Stimulated activated CD8-positive, alpha-beta memory T cell treated with anti-CD3 and anti-CD28 coated beads, Interleukin-15, amount 100 ng/mL, for 4 hours (primary cell): ENCODE data around the gene ATP5PD.
"Not testable (repeated sequence)": the region's sequence is repeated elsewhere in the genome, so short reads cannot be mapped to it uniquely, and the experiment has no call there.

Experiments used
- DNase-seq, 2 donors: peaks; one replicate each; pipeline ENCODE4 v3.0.0-alpha.2; 2020; ENCODE audit warnings: low read depth in 2 of 2

ATP5PD gene

GRCh38 chr17:75077496-75078283 is 30.9 kb upstream of the ATP5PD start:
- peak in 1 of 2 donors; percentile 11 for DNase-seq

DNA sequence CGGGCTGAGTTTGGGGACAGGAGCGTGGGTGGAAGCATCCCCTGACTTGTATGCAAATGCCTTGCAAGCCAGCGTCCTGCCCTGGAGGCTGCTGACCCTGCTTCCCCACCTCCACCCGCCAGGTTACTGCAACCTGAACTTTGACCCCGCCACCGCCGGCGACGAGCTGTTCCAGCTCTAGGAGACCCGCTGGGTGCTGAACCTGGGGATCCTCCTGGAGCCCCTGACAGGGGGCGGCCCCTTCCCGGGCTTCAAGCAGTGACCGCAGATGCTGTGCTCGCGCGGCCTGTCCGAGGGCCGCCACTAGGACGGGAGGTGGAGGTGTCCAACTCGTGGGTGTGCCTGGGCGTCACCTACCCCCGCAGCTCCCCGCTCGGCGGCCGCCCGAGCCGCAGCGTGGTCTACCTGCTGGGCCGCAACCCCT is 30.3 kb upstream of the ATP5PD start:
- no peak for DNase-seq

- no peak for DNase-seq
Observed at GRCh38 chr17:75075597-75076336, 29.0 kb upstream of the ATP5PD start.

- no peak for DNase-seq
Observed at GRCh38 chr17:75074532-75074931, 27.8 kb upstream of the ATP5PD start.

DNA sequence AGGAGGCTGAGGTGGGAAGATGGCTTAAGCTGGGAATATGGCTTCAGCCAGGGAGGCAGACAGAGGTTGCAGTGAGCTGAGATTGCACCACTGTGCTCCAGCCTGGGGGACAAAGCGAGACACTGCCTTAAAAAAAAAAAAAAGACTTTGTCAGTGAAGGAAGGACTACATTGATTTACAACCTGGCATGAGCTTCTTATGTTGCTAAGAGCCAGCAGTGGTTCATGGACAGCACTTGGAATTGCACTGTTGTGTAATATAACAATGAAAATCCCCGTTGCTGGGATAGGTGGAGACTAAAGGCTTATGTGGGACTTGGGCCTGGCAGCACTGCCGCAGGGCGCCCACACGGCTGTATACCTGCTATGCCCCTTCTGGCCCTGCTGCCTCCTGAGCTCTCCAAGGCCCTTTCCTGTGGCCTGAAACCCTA is 26.9 kb upstream of the ATP5PD start:
- no peak for DNase-seq

- DNase-seq, result not testable (repeated sequence)
Observed at GRCh38 chr17:75072909-75073308, 26.1 kb upstream of the ATP5PD start.

GRCh38 chr17:75071478-75072271 is 24.9 kb upstream of the ATP5PD start:
- not testable (repeated sequence) for DNase-seq

DNA sequence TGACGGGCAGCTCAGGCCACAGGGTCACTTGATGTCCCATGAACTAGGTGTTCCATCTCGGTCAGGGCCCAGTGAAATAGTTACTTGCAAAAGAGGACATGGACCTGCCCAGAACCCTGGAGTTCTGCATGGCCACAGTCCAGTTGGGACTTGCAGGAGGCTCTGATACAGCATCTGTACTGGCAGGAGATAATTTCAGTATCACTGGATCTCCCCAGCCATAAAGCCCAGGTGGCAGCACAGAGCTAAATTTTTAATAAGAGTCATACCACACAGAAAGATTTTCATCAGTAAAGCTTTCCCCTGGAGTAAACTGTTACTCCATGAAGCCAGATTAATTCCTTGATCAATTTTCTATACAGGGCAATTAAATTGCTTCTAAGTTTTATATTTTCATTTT is 23.0 kb upstream of the ATP5PD start:
- DNase-seq, result no peak

DNA sequence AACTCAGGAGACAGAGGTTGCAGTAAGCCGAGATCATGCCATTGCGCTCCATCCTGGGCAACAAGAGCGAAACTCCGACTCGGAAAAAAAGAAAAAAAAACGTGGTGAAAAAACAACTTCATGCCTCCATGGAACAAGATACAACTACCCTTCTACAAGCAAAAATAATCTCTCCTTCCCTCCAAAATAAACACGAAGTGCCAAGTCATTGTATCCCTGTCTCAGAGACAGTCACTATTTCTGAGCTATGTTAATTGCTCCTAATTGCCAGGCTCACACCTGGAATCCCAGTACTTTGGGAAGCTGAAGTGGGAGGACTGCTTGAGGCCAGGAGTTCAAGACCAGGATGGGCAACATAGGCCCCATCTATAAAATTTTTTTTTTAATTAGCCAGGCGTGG is 22.0 kb upstream of the ATP5PD start:
- DNase-seq, result no peak

DNA sequence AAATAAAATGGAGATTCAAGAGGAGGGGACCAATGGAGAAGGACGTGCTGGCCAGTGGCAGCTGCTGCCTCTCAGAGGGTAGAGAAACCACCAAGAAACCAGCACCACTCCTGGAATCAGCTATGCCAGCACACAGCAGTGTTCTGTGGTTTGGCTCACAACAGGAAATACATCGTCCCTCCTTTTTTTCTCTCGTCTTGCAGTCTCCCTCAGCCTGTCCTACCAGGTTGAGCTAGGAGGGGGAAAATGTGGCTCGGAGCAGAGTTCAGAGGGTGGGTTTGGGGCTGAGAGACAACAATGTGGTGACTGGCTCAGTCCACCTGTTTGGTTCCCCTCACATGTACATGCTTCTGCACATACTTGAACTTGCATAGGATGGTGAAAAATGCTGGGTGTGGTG is 21.1 kb upstream of the ATP5PD start:
- DNase-seq, result no peak

GRCh38 chr17:75065562-75066151 is 18.9 kb upstream of the ATP5PD start:
- DNase-seq, result no peak

DNA sequence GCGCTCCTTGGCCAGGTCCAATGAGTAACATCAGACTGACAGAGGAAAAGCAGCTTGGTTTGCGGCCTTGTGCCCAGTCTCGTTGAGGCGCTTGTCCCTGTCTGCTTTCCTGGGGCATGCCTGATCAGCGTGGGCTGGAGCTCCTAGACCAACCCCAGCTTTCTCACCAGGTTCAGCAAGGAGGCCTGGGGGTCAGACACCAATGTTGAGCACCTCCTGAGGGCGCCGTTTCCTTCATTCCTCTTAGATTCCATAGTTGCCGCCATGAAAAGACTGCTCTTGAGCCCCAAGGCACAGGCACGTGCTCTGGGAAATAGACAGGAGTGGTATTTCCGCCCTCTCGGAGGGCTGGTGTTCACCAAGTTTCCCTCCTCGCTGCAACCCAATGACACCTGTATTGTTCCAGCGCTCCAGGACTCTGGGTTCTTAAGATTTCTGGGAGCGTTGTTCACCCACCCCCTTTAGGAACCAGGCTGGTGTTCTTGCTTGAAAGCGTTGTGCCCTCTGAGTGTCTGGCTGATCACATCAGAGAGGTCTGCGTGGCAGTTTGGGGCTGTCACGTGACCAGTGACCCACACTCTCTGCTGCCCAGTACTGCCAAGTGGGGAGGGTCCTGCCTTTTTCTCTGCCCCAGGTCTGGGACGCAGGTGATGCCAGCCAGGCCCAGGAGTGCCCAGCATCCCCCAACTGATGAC is 18.2 kb upstream of the ATP5PD start:
- DNase-seq, result no peak

DNA sequence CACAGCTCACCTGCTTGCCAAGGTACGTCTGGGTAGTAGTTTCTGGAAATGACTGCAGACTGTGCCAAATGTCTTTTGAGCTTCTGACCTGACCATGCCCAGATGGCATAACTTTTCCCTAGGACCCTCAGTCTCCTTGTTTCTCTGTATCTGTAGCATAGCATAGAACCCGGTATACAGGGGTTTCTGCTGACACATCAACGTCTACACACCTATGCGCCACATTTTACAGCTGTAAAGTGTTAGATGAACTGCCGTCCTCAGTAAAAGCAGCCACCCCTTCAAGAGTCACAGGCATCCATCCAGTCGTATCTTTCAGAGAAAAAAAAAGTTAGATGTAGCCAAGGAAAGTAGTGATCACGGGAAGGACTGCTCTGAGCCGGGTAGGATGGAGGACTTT is 17.7 kb upstream of the ATP5PD start:
- no peak for DNase-seq

DNA sequence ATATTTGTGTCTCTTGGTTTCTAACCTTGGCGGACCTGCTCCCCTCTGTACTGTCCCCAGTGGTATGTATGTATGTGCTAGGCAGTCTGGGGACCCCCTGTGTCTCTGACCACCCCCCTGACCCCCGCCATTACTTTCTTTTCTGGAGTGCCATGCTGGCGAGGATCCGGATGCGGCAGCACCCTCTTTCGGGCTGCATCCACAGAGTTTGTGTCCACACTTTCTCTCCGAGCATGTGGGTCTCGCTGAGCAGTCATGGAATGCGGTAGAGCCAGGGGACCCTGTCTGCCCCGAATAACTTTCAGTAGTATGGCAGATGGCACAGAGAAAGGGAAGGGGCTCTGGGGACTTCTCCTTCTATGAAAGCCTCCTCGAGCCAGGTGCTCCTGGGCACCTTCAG is 17.3 kb upstream of the ATP5PD start:
- DNase-seq, result no peak

DNA sequence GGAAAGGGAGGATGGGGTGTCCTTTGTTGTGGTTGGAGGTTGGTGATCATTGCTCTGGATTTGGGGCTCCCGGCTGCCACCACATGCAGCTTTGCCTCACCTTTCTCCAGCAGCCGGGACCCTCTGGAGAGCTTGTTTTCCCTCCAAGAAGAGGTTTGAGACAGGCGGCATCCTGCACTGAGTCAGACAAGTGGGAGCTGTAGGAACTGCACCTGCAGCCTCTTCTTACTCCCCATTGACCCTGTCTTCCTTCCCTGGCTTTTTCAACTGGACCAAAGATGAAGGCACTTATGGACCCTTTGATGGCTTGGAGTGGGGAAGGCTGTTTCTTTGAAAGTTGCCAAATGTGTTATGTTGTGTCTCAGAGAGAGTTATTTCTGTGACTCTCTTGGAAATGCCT is 16.9 kb upstream of the ATP5PD start:
- DNase-seq, result no peak

GRCh38 chr17:75063201-75063600 is 16.4 kb upstream of the ATP5PD start:
- no peak for DNase-seq

GRCh38 chr17:75061618-75062017 is 14.8 kb upstream of the ATP5PD start:
- DNase-seq, result no peak

DNA sequence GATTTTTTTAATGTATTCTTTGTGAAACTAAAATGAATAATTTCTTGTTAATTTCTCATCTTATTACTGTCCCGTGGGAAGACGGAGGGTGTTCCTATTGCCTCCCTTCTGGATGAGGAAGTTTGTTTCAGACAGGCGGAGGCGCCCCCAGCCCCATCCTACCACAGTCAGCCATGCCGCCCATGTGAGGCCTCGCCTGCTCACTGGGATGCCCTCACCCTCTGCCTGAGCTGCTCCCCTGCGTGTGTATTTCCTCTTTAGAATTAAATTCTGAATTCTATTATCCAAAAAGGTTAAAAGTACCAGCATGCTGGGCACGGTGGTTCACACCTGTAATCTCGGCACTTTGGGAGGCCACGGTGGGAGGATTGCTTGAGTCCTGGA is 14.3 kb upstream of the ATP5PD start:
- DNase-seq, result no peak

DNA sequence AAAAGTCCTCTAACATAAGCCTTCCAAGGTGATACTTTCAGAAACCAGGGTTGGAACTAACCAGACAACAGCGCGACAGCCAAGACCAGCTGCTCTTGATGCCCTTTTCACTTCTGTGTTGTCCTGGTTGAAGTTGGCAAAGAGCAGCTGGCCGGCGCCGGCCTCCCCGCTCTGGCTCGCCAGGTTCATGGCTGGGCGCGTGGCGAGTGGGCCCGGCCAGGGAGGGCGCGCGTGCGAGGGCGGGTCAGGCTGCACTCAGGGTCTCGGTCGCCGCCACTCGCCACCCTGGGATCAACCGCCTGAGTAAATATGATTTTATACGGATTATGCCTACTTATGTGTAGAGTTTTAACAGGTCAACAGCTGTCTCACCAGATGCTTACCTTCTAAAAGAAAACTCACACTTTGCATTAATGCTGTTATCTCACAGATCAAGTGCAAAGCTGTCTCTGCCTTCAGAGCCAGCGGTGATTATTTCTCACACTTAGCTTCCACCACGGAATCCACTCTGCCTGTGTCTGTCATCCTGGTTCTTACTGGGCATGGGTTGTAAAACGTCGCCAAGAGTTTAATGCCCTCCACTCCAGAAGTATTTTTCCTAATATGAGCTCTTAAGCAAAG is 13.8 kb upstream of the ATP5PD start:
- DNase-seq, result no peak

GRCh38 chr17:75059369-75060345 is 12.9 kb upstream of the ATP5PD start:
- DNase-seq, result no peak
